HG02763 (cell line): ENCODE measurements around the gene ZNF732.
"Not testable (repeated sequence)": the region's sequence is repeated elsewhere in the genome, so short reads cannot be mapped to it uniquely, and the experiment has no call there.

Experiments used
- ATAC-seq: cut with Tn5 transposase; IDR thresholded peaks from one replicate; pipeline ENCODE4 v1.9.1; 2021; ENCODE audit warnings: mild to moderate bottlenecking, moderate library complexity; ENCODE audit not compliant: unreplicated experiment

The ZNF732 gene

GRCh38 chr4:253936-254756, 51.1 kb downstream of the ZNF732 start:
- ATAC-seq: no peak

GRCh38 chr4:252065-252601, 53.1 kb downstream of the ZNF732 start:
- ATAC-seq: no peak

- no peak for ATAC-seq
Measured at GRCh38 chr4:244471-244870, 60.8 kb downstream of the ZNF732 start.

- no peak for ATAC-seq
Measured at GRCh38 chr4:243426-243825, 61.8 kb downstream of the ZNF732 start.

- ATAC-seq: no peak
Measured at GRCh38 chr4:242121-242848, 63.0 kb downstream of the ZNF732 start.

GRCh38 chr4:241411-241810, 63.9 kb downstream of the ZNF732 start:
- not testable (repeated sequence) for ATAC-seq

- ATAC-seq: no peak
Measured at GRCh38 chr4:236028-236427, 69.2 kb downstream of the ZNF732 start.

- ATAC-seq: no peak
Measured at GRCh38 chr4:234178-234577, 71.1 kb downstream of the ZNF732 start.

GRCh38 chr4:223913-224497, 81.3 kb downstream of the ZNF732 start:
- ATAC-seq: no peak
